GM10266 (cell line): ENCODE results near the gene GNAO1.

ENCODE experiments used
- DNase-seq: peaks from one replicate; pipeline ENCODE4 v3.0.0; 2012; ENCODE audit errors: extremely low spot score
- TF ChIP-seq, protein P1 (sequence below): IDR thresholded peaks from 2 replicates; pipeline ENCODE4 v1.5.1; 2012; ENCODE audit warnings: mild to moderate bottlenecking, low read depth; ENCODE audit not compliant: control insufficient read depth, insufficient read depth; ENCODE audit errors: missing control alignments

Gene GNAO1

DNA sequence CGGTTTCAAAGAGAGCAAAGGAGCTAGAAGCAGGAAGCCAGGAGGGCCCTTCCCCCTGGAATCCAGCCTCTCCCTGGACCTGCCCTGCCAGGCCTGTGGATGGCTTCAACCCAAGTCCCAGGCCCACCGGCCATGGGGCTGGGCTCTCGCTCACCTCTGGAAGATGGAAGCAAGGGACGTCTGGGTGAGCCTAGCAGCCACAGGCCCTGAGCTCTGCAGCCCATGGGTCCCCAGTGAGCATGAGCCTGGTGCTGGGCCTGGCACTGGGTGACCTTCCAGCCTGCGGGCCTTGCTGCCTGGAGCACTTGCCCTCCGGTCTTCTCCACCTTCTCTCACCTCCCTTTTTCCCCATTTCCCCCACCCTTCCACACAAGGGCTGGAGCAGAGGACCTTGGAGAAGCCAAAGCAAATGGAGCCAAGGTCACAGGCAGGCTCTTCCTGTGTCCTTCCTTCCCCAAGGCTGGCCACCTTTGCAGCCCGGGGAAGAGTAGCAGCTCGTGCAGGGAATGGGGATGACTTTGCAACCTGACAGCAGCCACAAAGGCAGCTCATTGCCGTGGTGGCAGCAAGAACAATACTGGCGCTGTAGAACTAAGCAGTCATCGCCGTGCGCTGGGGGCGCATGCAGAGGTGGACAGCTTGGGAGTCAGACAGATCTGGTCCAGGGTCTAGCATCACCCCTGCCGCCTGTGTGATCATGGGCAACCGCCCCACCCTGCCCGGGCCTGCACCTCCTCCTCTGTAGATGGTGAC, 147.5 kb downstream of the GNAO1 start:
- TF ChIP-seq, protein P1, sequence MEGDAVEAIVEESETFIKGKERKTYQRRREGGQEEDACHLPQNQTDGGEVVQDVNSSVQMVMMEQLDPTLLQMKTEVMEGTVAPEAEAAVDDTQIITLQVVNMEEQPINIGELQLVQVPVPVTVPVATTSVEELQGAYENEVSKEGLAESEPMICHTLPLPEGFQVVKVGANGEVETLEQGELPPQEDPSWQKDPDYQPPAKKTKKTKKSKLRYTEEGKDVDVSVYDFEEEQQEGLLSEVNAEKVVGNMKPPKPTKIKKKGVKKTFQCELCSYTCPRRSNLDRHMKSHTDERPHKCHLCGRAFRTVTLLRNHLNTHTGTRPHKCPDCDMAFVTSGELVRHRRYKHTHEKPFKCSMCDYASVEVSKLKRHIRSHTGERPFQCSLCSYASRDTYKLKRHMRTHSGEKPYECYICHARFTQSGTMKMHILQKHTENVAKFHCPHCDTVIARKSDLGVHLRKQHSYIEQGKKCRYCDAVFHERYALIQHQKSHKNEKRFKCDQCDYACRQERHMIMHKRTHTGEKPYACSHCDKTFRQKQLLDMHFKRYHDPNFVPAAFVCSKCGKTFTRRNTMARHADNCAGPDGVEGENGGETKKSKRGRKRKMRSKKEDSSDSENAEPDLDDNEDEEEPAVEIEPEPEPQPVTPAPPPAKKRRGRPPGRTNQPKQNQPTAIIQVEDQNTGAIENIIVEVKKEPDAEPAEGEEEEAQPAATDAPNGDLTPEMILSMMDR = no peak
- DNase-seq = no peak

DNA sequence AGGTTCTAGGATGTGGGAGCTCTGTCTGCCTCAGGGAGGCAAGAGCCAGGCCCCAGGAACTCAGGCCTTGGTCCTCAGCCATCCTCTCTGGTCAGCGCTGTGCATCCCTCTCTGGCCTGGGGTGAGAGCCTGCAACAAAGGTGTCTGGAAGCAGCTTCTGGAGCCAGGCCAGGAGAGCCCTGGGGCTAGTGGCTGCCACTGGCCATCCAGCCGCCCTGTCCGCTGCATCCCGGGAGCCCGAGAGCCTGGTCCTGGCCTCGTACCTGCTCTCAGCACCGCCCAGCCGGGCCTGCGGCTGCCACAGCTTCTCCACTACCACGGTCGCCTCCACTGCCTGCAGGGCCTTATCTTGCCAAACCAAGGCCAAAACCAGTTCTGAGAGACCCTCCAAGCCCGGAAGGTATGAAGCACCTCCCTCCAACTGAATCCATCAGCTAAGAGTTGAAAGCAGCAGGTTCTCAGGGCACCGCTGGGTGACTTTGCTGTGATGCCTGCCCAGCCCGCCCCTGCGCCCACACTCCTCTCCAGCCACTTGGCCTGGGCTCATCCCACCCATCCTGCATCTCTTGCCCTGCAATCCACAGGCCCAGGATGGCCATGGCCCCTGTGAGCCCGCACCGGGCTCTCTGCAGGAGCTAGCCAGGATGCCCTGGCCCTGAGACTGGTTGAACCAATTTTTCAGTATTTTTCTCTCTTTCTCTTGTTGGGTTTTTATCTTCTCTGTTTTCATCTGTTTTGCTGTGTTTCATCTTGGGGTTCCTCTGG, 148.3 kb downstream of the GNAO1 start:
- TF ChIP-seq, protein P1 = no peak
- no peak for DNase-seq

DNA sequence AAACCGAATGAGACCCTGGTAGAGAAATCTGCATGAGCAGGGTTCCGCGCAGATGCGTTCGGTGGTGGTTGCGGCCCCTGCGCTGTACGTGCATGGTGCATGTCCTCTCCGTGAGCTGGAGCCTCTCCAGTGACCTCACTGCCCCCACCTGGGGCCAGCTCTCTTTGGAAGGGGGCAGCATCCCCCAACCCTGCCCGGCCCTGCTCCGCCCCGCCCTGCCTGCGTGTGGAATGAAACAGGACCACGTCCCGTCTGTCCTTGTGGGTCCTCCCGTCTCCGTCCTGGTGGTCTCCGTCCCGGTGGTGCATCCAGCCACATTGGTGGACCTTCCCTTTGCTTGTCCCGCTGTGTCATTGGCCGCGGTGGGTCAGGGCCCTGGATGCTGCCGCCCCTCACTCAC, 149.1 kb downstream of the GNAO1 start:
- TF ChIP-seq, protein P1 = no peak

DNA sequence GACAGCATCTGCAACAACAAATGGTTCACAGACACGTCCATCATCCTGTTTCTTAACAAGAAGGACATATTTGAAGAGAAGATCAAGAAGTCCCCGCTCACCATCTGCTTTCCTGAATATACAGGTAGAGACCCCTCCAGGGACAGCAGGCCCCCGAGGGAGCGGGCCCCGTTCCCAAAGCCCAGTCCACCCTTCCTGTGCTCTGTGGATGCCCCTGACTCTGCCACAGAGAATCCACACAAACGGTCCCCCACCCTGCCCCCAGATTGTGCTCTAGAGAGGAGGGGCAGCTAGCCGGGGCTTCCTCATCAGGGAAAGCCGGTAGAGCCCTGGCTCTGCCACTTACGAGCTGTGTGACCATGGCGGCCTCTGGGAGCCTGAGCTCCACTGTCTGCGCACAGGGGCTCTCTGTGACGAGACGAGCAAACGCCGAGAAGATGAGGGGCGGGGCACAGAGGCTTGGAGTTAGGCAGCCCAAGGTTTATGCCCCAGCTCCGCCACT, 149.6 kb downstream of the GNAO1 start:
- TF ChIP-seq, protein P1 = no peak
- no peak for DNase-seq

More for the DNA sequence above, 149.1 kb downstream of the GNAO1 start:
- DNase-seq = no peak

DNA sequence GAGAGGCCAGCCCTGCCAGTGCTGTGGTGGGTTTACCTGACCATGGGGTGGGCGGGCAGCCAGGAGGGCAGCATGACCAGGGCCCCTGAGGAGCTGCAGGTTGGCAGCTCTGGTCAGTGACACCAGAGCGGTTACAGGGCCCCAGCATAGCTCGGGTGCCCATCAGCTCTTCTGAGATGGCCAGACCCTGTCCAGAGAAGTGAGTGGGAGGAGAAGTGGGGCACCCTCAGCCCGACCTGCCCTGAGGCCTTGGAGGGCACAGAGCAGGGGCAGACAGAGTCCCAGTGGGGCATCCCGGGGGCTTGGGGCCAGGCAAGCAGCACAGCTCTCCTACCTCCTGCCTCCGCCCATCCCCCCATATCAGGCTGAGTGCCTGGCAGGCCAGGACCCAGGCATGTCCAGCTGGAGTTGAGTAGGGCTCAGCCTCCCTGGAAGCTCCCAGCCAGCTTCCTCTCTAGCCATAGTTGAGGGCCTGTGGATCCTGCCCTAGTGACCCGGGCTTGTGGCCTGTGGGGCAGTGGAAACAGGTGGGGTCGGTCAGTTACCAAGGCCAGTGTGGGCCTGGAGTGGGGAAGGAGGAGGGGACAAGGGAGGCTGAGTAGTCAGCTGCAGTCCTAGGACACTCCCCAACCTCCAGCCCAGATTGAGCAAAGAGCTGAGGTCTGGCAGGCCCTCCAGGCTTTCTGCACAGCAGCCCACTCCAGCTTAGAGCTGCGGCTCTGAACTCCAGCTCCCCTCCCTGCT, 150.5 kb downstream of the GNAO1 start:
- no peak for DNase-seq
- TF ChIP-seq, protein P1 = no peak

DNA sequence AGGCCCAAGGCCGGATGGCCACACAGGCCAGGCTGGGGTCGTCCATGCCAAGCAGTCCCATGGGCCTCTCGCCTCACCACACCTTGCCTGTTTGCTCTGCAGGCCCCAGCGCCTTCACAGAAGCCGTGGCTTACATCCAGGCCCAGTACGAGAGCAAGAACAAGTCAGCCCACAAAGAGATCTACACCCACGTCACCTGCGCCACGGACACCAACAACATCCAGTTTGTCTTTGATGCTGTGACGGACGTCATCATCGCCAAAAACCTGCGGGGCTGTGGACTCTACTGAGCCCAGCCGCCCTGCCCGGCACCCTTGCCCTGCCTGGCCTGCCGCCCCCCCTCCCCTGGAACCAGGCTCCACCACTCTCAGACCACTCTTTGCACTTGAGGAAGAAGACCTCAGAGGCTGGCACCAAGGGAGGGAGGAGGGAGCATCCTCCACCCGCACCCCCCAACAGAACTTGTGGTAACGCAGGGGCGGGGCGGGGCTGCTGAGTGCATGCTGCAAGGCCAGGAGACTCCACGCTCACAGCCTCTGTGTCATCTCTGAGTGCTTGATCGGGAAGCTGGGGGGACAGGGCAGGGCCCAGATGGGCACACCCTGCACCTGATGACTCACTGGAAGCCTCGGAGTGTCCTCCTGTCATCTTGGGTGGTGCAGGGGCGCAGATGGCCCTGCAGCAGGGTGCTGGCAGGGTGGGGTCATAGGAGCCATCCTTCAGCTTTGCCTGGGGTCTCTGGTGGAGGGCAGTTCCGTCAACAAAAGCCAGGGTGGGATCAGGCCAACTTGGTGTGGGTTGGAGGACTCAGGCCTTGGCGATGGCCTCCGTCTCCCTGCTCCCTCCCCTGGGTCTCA, 152.6 kb downstream of the GNAO1 start:
- DNase-seq = no peak

More for the DNA sequence above, 152.6 kb downstream of the GNAO1 start:
- TF ChIP-seq, protein P1 = no peak
